ENCODE results near the gene RNGTT. TPM values are rescaled to one million over a fixed set of nuclear protein-coding genes. Genes with fewer than 3 reads are reported as not detected.
A peak's percentile ranks its signal among the peaks of the same experiment; 100 is the strongest.

Gene RNGTT
- total RNA-seq, 1 donor from 2014 or later: 18.2 TPM

- intact Hi-C loops (cut with DNase I): no loop called here
- no peaks in the 10 kb centered on the region for H3K9me3 ChIP-seq
- peaks cover 11% of the 10 kb centered on the region for H3K4me1 ChIP-seq
- no peak for DNase-seq (ENCODE audit: extremely low spot score in 2 of 2)
- no peak overlapping the region for H3K27ac ChIP-seq
- TF ChIP-seq CTCF (IDR thresholded peaks at IDR 0.05) (no peak), POLR2A (IDR thresholded peaks at IDR 0.05) (no peak), POLR2AphosphoS5 (IDR thresholded peaks at IDR 0.05; ENCODE audit: insufficient read depth in 1 of 2, low read depth in 1 of 2) (no peak)
- H3K4me3 ChIP-seq: no peak overlapping the region
- H3K36me3 ChIP-seq: no peaks in the 10 kb centered on the region
- no peaks in the 10 kb centered on the region for H3K27me3 ChIP-seq
Measured at GRCh38 chr6:89008815-89009374, 45.5 kb upstream of the RNGTT start.

GRCh38 chr6:89008001-89008814 lies 44.8 kb upstream of the RNGTT start:
- intact Hi-C loops (cut with DNase I): no loop called here
- Histone ChIP-seq H3K36me3 (no peaks in the 10 kb centered on the region), H3K27me3 (no peaks in the 10 kb centered on the region), H3K4me1 (peaks cover 11% of the 10 kb centered on the region), H3K27ac (no peak overlapping the region), H3K4me3 (peak overlapping the region in 1 of 2 donors; percentile 4), H3K9me3 (no peaks in the 10 kb centered on the region)
- no peak for DNase-seq (ENCODE audit: extremely low spot score in 2 of 2)
- TF ChIP-seq CTCF (IDR thresholded peaks at IDR 0.05) (no peak), POLR2A (IDR thresholded peaks at IDR 0.05) (no peak), POLR2AphosphoS5 (IDR thresholded peaks at IDR 0.05; ENCODE audit: insufficient read depth in 1 of 2, low read depth in 1 of 2) (no peak)

GRCh38 chr6:89007209-89008000 lies 44.0 kb upstream of the RNGTT start:
- H3K27me3 ChIP-seq: no peaks in the 10 kb centered on the region
- H3K4me3 ChIP-seq: no peak overlapping the region
- no peaks in the 10 kb centered on the region for H3K36me3 ChIP-seq
- H3K27ac ChIP-seq: no peak overlapping the region
- no peaks in the 10 kb centered on the region for H3K9me3 ChIP-seq
- peaks cover 11% of the 10 kb centered on the region for H3K4me1 ChIP-seq
- intact Hi-C loops (cut with DNase I): no loop called here
- no peak for TF ChIP-seq CTCF (IDR thresholded peaks at IDR 0.05)
- no peak for TF ChIP-seq POLR2AphosphoS5 (IDR thresholded peaks at IDR 0.05; ENCODE audit: insufficient read depth in 1 of 2, low read depth in 1 of 2)
- DNase-seq (ENCODE audit: extremely low spot score in 2 of 2): no peak

GRCh38 chr6:89002523-89002922 lies 39.1 kb upstream of the RNGTT start:
- DNase-seq (ENCODE audit: extremely low spot score in 2 of 2): no peak
- intact Hi-C loops (cut with DNase I): no loop called here
- TF ChIP-seq POLR2A (IDR thresholded peaks at IDR 0.05) (no peak), POLR2AphosphoS5 (IDR thresholded peaks at IDR 0.05; ENCODE audit: insufficient read depth in 1 of 2, low read depth in 1 of 2) (no peak), CTCF (IDR thresholded peaks at IDR 0.05) (no peak)
- Histone ChIP-seq H3K27me3 (no peaks in the 10 kb centered on the region), H3K4me3 (no peak overlapping the region), H3K27ac (no peak overlapping the region), H3K9me3 (no peaks in the 10 kb centered on the region), H3K4me1 (peaks cover 5% of the 10 kb centered on the region), H3K36me3 (no peaks in the 10 kb centered on the region)

Measured in vagina (tissue), 2 donors.